IMR-90 (cell line): ENCODE results near the gene TAL1. TPM values are rescaled to one million over a fixed set of nuclear protein-coding genes. Genes with fewer than 3 reads are reported as not detected.
A peak's percentile ranks its signal among the peaks of the same experiment; 100 is the strongest.

Source experiments
- ATAC-seq: fragments of 200-7000 bp; cut with Tn5 transposase; 2 replicates; pipeline ENCODE4 v1.9.1; 2020; ENCODE audit warnings: low read depth, mild to moderate bottlenecking, moderate library complexity
- BruUV-seq: library from RNA; stranded (reverse); fragments of 400-500 nt; replicated peaks from 2 replicates; lab custom pipeline; 2021; lab: Mats Ljungman, UMichigan
- CTCF ChIA-PET: fragments of 300-600 bp; formaldehyde crosslinking; extraction: SDS; loops from one replicate; lab custom pipeline; 2021; ENCODE audit warnings: antibody characterized with exemption; lab: Yijun Ruan, JAX
- POLR2A ChIA-PET: fragments of 300-600 bp; sonication (Branson Sonifier 250); formaldehyde crosslinking; loops from one replicate; lab custom pipeline; 2022; ENCODE audit warnings: antibody characterized with exemption; ENCODE audit not compliant: unreplicated experiment; lab: Charles Lee
- DNase-seq: peaks from one replicate; pipeline ENCODE4 v3.0.0; 2013
- H2AFZ ChIP-seq: replicated peaks from 2 replicates; pipeline ENCODE3; 2013; ENCODE audit warnings: low read length, mild to moderate bottlenecking; ENCODE audit not compliant: poor library complexity
- H2AK5ac ChIP-seq: 2 replicates; pipeline ENCODE4 v1.6.1; 2013; ENCODE audit warnings: low read depth, low read length, inconsistent platforms
- H2AK9ac ChIP-seq: replicated peaks from 2 replicates; pipeline ENCODE3; 2013; ENCODE audit warnings: mild to moderate bottlenecking, low read depth, low read length, moderate library complexity; ENCODE audit not compliant: poor library complexity
- H2BK120ac ChIP-seq: 2 replicates; pipeline ENCODE4 v1.6.1; 2013; ENCODE audit warnings: low read depth, low read length, inconsistent platforms
- H2BK15ac ChIP-seq: 3 replicates; pipeline ENCODE4 v1.6.1; 2013; ENCODE audit warnings: low read depth, low read length, inconsistent platforms
- H2BK20ac ChIP-seq: 2 replicates; pipeline ENCODE4 v1.6.1; 2013; ENCODE audit warnings: low read depth, mild to moderate bottlenecking, inconsistent platforms, low read length, moderate library complexity
- H2BK5ac ChIP-seq: 2 replicates; pipeline ENCODE4 v1.6.1; 2013; ENCODE audit warnings: mild to moderate bottlenecking, low read depth, low read length, inconsistent platforms; ENCODE audit not compliant: poor library complexity, severe bottlenecking
- H3K14ac ChIP-seq: replicated peaks from 2 replicates; pipeline ENCODE4 v1.6.1; 2013; ENCODE audit warnings: low read depth, low read length, inconsistent platforms
- H3K18ac ChIP-seq: 2 replicates; pipeline ENCODE4 v1.6.1; 2013; ENCODE audit warnings: low read depth, low read length, control low read depth
- H3K23ac ChIP-seq: 2 replicates; pipeline ENCODE4 v1.6.1; 2013; ENCODE audit warnings: low read depth, low read length, inconsistent platforms
- H3K27ac ChIP-seq: 2 replicates; pipeline ENCODE4 v1.5.1; 2013; ENCODE audit warnings: mild to moderate bottlenecking, control low read depth, low read length; ENCODE audit not compliant: insufficient read depth
- H3K27me3 ChIP-seq: 2 replicates; pipeline ENCODE4 v1.6.1; 2013; ENCODE audit warnings: low read length; ENCODE audit not compliant: control insufficient read depth, insufficient read depth
- H3K36me3 ChIP-seq: 2 replicates; pipeline ENCODE4 v1.6.1; 2013; ENCODE audit warnings: low read length, mixed read lengths; ENCODE audit not compliant: control insufficient read depth, insufficient read depth
- H3K4ac ChIP-seq: 2 replicates; pipeline ENCODE4 v1.6.1; 2013; ENCODE audit warnings: low read depth, low read length, inconsistent platforms
- H3K4me1 ChIP-seq: 2 replicates; pipeline ENCODE4 v1.6.1; 2013; ENCODE audit warnings: low read length, mixed read lengths; ENCODE audit not compliant: control insufficient read depth, insufficient read depth
- H3K4me2 ChIP-seq: 2 replicates; pipeline ENCODE4 v1.6.1; 2013; ENCODE audit warnings: low read depth, mild to moderate bottlenecking, control low read depth, low read length, moderate library complexity
- H3K4me3 ChIP-seq: 2 replicates; pipeline ENCODE4 v1.5.1; 2013; ENCODE audit warnings: low read depth, mild to moderate bottlenecking, control low read depth, low read length, moderate library complexity; ENCODE audit not compliant: insufficient read depth
- H3K56ac ChIP-seq: 2 replicates; pipeline ENCODE4 v1.6.1; 2013; ENCODE audit warnings: low read length, inconsistent platforms; ENCODE audit not compliant: insufficient read depth; ENCODE audit errors: extremely low read depth
- H3K79me1 ChIP-seq, 2 experiments: 2 replicates each; pipeline ENCODE4 v1.6.1; 2013; ENCODE audit warnings: low read length in 2 of 2, inconsistent platforms in 1 of 2, low read depth in 1 of 2
- H3K9ac ChIP-seq: 2 replicates; pipeline ENCODE4 v1.6.1; 2013; ENCODE audit warnings: low read depth, low read length, control low read depth
- H3K9me1 ChIP-seq: 2 replicates; pipeline ENCODE4 v1.6.1; 2013; ENCODE audit warnings: low read length, inconsistent platforms; ENCODE audit not compliant: insufficient read depth
- H3K9me3 ChIP-seq: 2 replicates; pipeline ENCODE4 v1.6.1; 2013; ENCODE audit warnings: low read length; ENCODE audit not compliant: control insufficient read depth, insufficient read depth
- H4K20me1 ChIP-seq: 2 replicates; pipeline ENCODE4 v1.6.1; 2013; ENCODE audit warnings: low read length, inconsistent platforms; ENCODE audit not compliant: insufficient read depth
- H4K5ac ChIP-seq: 2 replicates; pipeline ENCODE4 v1.6.1; 2013; ENCODE audit warnings: mild to moderate bottlenecking, low read depth, low read length, control low read depth
- H4K8ac ChIP-seq, 2 experiments: 2 replicates each; pipeline ENCODE4 v1.6.1; 2013; ENCODE audit warnings: low read depth in 2 of 2, low read length in 2 of 2, control low read depth in 1 of 2, inconsistent platforms in 1 of 2
- H4K91ac ChIP-seq: 2 replicates; pipeline ENCODE4 v1.6.1; 2013; ENCODE audit warnings: low read depth, low read length, inconsistent platforms; ENCODE audit not compliant: insufficient read depth
- CHD1 ChIP-seq: IDR thresholded peaks from 2 replicates; pipeline ENCODE4 v1.6.1; 2012; ENCODE audit warnings: low read depth, low read length, improper control_type of control experiment
- MAZ ChIP-seq: IDR thresholded peaks from 2 replicates; pipeline ENCODE4 v1.6.1; 2012; ENCODE audit warnings: low read depth, mild to moderate bottlenecking, low read length, improper control_type of control experiment, moderate library complexity, borderline replicate concordance
- RAD21 ChIP-seq: IDR thresholded peaks from 2 replicates; pipeline ENCODE4 v1.6.1; 2012; ENCODE audit warnings: low read length, improper control_type of control experiment
- RCOR1 ChIP-seq: IDR thresholded peaks from 2 replicates; pipeline ENCODE4 v1.6.1; 2012; ENCODE audit warnings: mild to moderate bottlenecking, low read length, improper control_type of control experiment; ENCODE audit not compliant: insufficient replicate concordance
- SMC3 ChIP-seq: fragments of 150-350 bp; IDR thresholded peaks from 2 replicates; pipeline ENCODE4 v1.6.1; 2016; ENCODE audit warnings: low read depth, mild to moderate bottlenecking, antibody characterized with exemption, low read length, moderate library complexity
- WGBS, 2 experiments: methylation state at CpG; one replicate each; pipeline versions ENCODE4 v1.1.5 to v1.1.7; 2013; ENCODE audit warnings: missing lambda C conversion rate in 2 of 2; ENCODE audit not compliant: insufficient read length in 1 of 2; ENCODE audit errors: extremely low coverage in 2 of 2; 5-methylcytosine and 5-hydroxymethylcytosine counted together
- dilution Hi-C: fragments of 300-500 bp; cut with HindIII; formaldehyde crosslinking; loops from one replicate; pipeline ENCODE4 v1.14.3; 2018; ENCODE audit warnings: low sequenced_read_pairs; ENCODE audit not compliant: unreplicated experiment
- in situ Hi-C: fragments of 300-500 bp; cut with MboI; formaldehyde crosslinking; loops from 3 replicates; pipeline ENCODE4 v1.14.3; 2019; ENCODE audit warnings: low sequenced_read_pairs, inconsistent platforms, mixed read lengths
- intact Hi-C: fragments of 100-400 bp; cut with micrococcal nuclease; formaldehyde crosslinking; loops from 2 replicates; pipeline ENCODE4 v1.10.0; 2022
- polyA plus RNA-seq, 3 experiments: library from polyadenylated mRNA; depleted of rRNA; stranded (reverse); fragments of >200 nt; gene quantifications; 2 replicates each; pipeline ENCODE4 v1.2.3, GENCODE V29; 2012; ENCODE audit warnings: low replicate concordance in 1 of 3
- total RNA-seq: library from RNA; depleted of rRNA; stranded (reverse); fragments of >200 nt; gene quantifications from 2 replicates; pipeline ENCODE4 v1.2.3, GENCODE V29; 2012
- TF ChIP-seq, protein P1 (sequence below): conservative IDR thresholded peaks from 2 replicates; pipeline ENCODE4 v1.5.1; 2012; ENCODE audit warnings: mild to moderate bottlenecking, low read depth, low read length, improper control_type of control experiment

The TAL1 gene
- total and polyA plus RNA-seq, 2 of the 4 experiments (the other 2 are of a cell fraction) = not detected

GRCh38 chr1:47192458-47193384, 39.3 kb downstream of the TAL1 start:
- whole genome bisulfite sequencing, 2 experiments = 19% methylated on average over 4 of the region's 10 CpGs; no CpG with 5 or more reads in 1 of the 2 experiments
- Histone ChIP-seq H2BK120ac (no peak overlapping the region), H3K79me1 (no peaks in the 10 kb centered on the region), H2BK15ac (no peak overlapping the region), H4K20me1 (no peaks in the 10 kb centered on the region; the same call in 1 of the 2 replicates), H3K36me3 (no peaks in the 10 kb centered on the region), H2AK9ac (peak overlapping the region; percentile 87), H3K4ac (no peak overlapping the region), H3K4me2 (no peak overlapping the region), H2AFZ (peak overlapping the region; percentile 47), H3K56ac (no peak overlapping the region), H3K9me1 (no peaks in the 10 kb centered on the region), H3K9me3 (no peaks in the 10 kb centered on the region), H3K27me3 (peaks cover 6% of the 10 kb centered on the region), H2AK5ac (no peak overlapping the region), H4K8ac (no peak overlapping the region), H2BK5ac (no peak overlapping the region), H3K23ac (no peak overlapping the region), H2BK20ac (no peak overlapping the region), H3K9ac (no peak overlapping the region), H3K4me3 (no peak overlapping the region), H4K5ac (no peak overlapping the region), H3K14ac (no peak overlapping the region), H3K4me1 (peaks cover 2% of the 10 kb centered on the region; the same call in 1 of the 2 replicates), H3K27ac (no peak overlapping the region), H4K91ac (no peak overlapping the region), H3K18ac (no peak overlapping the region)
- DNase-seq = peak; percentile 53
- intact Hi-C loops (loop anchor here (1.0 to 5.0 kb wide), 7 partner anchors 71 to 535 kb away; partner anchors contain the start of genes CMPK1 and STIL), in situ Hi-C loops (no loop called here), dilution Hi-C loops (no loop called here)
- ATAC-seq = peak; percentile 79
- ChIA-PET POLR2A (no interaction called here), CTCF (interaction anchor here (0.6 to 4.3 kb wide), 13 partner anchors 10 to 534 kb away, joined by 3 to 23 read pairs (median 4); no protein-coding TSS in a partner anchor)
- BruUV-seq = no TSS peak
- TF ChIP-seq RCOR1 (no peak), RAD21 (peak; percentile 78), CHD1 (no peak), MAZ (peak; percentile 64; the same call in 1 of the 2 replicates), SMC3 (peak; percentile 71)
- TF ChIP-seq, protein P1, sequence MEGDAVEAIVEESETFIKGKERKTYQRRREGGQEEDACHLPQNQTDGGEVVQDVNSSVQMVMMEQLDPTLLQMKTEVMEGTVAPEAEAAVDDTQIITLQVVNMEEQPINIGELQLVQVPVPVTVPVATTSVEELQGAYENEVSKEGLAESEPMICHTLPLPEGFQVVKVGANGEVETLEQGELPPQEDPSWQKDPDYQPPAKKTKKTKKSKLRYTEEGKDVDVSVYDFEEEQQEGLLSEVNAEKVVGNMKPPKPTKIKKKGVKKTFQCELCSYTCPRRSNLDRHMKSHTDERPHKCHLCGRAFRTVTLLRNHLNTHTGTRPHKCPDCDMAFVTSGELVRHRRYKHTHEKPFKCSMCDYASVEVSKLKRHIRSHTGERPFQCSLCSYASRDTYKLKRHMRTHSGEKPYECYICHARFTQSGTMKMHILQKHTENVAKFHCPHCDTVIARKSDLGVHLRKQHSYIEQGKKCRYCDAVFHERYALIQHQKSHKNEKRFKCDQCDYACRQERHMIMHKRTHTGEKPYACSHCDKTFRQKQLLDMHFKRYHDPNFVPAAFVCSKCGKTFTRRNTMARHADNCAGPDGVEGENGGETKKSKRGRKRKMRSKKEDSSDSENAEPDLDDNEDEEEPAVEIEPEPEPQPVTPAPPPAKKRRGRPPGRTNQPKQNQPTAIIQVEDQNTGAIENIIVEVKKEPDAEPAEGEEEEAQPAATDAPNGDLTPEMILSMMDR = peak; percentile 91
